Measurements from ENCODE around the gene RPS16.
A peak's percentile ranks its signal among the peaks of the same experiment; 100 is the strongest.

RPS16 gene

GRCh38 chr19:39407660-39408391 lies 27.9 kb downstream of the RPS16 start:
- DNase-seq (ENCODE audit: low spot score) = peak; percentile 53

- no peak for DNase-seq (ENCODE audit: low spot score)
Observed at GRCh38 chr19:39407410-39407659, 28.4 kb downstream of the RPS16 start.

GRCh38 chr19:39406656-39407409 lies 28.9 kb downstream of the RPS16 start, which contains the start of gene ZFP36:
Gene ZFP36 (plus strand): TSS chr19:39406847. CDS start chr19:39406905, 58 bp downstream.
- DNase-seq (ENCODE audit: low spot score) = peak; percentile 89

DNA sequence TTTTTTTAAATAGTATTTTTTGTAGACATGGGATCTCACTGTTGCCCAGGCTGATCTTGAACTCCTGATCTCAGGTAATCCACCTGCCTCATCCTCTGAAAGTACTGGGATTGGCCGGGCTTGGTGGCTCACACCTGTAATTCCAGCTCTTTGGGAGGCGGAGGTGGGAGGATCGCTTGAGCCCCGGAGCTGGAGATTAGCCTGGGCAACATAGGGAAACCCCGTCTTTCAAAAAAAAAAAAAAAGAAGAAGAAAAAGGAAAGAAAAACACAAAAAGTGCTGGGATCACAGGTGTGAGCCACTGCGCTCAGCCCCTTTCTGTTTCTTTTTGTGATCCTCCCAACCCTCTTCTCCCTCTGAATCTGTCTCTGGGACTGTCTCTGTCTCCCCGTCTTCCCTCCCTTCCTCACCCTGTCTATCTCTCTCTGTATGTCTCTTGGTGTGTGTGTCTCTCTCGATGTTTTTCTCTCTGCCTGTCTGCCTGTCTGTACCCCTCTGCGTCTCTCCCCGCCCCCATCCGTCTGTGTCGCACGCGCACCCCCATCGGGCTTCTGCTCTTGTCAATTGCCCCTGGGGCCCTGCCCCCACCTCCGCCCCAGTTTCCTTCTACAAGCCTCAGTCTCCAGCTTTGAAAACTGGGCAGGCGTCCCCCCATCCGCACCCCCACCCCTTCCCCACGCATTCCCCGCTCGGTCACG lies 29.6 kb downstream of the RPS16 start:
- no peak for DNase-seq (ENCODE audit: low spot score)

- DNase-seq (ENCODE audit: low spot score) = no peak
Observed at GRCh38 chr19:39405261-39405957, 30.3 kb downstream of the RPS16 start.

GRCh38 chr19:39403331-39404312 lies 32.1 kb downstream of the RPS16 start:
- peak; percentile 96 for DNase-seq (ENCODE audit: low spot score)

DNA sequence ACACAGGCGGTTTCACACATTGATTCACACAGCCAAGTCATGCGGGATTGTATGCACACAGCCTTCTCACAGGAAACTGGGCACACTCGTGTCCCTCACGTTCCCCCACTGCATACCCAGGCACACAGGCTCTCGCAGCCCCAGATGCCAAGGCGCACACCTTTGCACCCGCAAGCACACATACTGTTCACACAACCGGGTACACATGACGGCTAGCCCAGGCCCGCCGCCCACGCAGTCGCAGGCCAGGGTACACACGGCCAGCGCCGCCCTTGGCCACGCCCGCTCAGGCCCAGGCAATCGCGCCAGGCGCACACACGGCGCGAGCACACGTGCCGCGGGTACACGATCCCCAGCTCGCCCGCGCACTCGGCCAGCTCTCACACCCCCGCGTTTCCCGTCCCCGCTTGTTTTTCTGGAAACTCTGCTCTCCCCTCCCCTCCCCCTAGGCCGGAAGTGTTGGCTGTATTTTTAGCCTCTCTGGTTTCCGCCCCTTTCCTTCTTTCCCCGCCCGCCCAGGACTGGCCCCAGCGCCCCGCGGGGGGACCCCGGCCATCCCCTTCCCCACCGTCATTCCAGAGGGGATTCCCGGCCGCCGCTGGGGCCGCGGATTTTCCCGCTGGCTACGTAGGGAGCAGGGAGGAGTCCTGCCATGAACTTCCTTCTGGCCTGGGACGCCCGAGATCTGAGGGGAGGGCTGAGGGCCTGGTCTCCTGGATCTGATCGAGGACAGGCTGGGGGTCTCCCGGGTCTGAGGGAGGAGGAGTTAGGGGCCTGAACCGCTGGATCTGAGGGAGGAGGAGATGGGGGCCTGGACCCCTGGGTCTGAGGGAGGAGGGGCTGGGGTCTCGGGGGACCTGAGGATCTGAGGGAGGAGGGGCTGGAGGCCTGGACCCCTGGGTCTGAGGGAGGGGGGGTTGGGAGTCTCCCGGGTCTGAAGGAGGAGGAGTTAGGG lies 33.1 kb downstream of the RPS16 start:
- DNase-seq (ENCODE audit: low spot score) = peak; percentile 83

- peak; percentile 86 for DNase-seq (ENCODE audit: low spot score)
Observed at GRCh38 chr19:39401549-39402345, 34.0 kb downstream of the RPS16 start.

- DNase-seq (ENCODE audit: low spot score) = no peak
Observed at GRCh38 chr19:39401070-39401548, 34.6 kb downstream of the RPS16 start.

DNA sequence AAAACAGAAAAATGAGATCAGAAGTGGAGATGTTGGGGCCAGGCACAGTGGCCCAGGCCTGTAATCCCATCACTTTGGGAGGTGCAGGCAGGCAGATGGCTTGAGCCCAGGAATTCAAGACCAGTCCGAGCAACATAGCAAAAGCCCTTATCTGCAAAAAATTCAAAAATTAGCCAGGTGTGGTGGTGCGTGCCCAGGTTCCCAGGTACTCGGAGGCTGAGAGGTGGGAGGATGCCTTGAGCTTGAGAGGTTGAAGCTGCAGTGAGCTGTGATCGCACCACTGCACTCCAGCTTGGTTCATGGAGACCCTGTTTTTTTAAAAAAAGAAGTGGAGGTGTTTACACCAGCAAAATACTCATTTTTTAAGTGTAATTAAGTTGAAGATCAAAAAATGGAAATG lies 35.7 kb downstream of the RPS16 start:
- DNase-seq (ENCODE audit: low spot score) = no peak

DNA sequence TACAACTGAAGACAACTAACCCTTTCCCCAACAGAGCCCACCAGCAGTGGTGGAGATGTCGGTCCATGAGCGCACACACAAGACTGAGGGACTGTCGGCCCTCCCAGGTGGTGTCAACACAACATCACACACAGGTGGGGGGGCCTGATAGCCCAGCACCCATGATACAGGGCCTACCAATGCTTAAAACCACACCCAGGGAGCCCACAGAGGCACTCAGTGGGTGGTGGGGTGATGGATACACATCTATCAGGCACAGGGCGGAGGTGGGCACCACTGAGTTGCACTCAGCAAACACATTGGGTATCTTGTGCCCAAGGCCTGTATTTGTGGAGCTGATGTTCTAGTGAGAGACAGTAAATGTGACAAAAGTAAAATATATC lies 36.1 kb downstream of the RPS16 start:
- no peak for DNase-seq (ENCODE audit: low spot score)

DNA sequence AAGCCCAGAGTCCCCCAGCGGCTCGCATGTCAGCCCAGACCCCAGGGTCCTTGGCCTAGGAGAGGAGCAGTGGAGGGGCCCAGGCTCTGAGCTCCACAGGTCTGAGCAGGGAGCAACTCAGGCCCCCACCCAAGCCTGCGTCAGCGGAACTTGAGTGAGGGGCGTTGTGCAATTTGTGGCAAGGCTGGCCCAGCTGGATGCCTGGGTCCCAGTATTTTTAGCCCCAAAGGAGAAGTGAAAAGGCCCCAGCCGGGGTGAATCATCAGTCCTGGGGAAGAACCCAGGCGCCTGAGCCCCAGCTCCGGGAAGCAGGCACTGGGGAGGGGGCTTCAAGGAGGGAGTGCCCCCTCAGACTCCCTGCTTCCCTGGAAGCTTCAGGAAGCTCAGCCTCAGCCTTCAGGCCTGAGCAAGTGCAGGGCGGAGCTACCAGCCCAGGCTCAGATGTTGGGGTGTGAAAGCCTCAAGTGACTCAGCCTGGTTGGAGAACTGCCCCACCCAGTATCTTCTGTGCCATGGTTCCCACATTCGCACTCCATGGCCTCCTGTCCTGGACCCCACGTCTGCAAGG lies 37.4 kb downstream of the RPS16 start:
- DNase-seq (ENCODE audit: low spot score) = peak; percentile 61

DNA sequence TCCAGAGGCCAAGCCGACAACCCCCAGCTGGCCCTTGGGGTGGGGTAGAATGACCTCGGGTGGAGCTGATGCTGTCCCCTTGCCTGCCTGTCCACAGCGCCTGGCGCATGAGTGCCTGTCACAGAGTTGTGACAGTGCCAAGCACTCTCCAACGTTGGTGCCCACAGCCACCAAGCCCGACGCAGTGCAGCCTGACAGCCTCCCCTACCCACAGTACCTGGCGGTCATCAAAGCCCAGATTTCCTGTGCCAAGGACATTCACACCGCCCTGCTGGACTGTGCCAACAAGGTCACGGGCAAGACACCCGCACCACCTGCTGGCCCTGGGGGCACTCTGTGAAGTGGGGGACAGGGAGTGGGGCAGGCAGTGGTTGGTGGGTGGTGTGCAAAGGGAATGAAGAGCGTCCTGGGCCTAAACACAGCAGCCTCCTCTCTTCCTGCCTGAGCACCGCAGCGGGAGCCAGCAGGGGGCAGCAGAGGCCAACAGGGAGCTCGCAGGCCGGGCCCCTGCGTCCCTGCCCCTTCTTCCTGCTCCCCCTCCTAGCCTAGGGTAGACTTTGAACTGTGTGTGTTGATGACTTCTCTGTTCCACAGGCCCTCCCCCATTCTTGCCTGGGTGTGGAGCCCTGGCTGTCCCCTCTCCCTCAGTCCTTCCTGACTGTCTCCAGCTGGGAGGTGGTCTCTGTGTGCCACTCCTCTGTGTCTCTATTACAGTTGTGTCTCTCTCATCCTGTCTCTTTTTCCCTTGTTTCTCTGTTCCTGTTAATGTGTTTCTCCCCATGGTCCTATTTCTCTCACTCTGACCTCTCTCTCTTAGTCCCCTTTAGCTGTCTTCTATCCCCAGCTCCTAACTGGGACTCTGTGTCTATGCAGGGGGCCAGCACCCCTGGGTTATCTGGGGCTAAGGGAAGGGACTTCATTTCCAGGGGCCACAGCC lies 38.1 kb downstream of the RPS16 start:
- DNase-seq (ENCODE audit: low spot score) = peak; percentile 85

DNA sequence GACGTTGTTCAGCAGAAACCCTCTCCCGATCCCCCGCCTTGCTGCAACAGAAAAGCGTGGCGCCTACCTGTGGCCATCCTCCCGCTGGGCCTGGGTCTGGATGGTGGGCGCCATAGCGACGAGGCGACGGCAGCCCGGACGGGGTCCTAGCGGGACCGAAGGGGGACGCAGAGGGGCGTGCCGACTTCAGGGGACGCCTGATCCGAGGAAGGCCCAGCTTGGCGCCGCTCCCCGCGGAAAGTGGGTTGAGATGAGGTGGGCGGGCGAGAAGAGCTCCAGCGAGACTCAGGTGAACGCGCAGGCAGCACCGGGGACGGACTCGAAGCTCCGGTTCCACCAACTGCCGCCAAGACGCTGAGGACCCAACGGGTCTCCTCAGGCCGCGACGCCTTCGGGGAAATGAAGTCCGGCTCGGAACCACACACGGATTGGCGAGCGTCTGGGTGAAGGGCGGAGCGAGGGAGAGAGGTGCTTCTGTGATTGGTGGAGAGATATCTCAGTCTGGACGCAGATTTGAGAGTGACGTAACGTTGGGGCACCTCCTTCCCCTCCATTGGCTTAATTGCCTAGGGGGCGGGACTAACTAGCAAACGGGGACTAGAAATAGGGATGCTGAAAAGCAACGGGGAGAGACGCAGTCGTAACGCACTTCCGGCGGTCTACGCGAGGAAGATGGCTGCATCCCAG lies 44.9 kb downstream of the RPS16 start, which contains the start of the genes MED29 and PAF1:
Gene MED29 (plus strand): TSS at position 628 of the 687 bp plus-strand sequence. CDS start 45 bp downstream, at position 673.
Gene PAF1 (minus strand): TSS at position 356 of the 687 bp plus-strand sequence. CDS start 242 bp downstream, at position 114.
- peak; percentile 100 for DNase-seq (ENCODE audit: low spot score)

DNA sequence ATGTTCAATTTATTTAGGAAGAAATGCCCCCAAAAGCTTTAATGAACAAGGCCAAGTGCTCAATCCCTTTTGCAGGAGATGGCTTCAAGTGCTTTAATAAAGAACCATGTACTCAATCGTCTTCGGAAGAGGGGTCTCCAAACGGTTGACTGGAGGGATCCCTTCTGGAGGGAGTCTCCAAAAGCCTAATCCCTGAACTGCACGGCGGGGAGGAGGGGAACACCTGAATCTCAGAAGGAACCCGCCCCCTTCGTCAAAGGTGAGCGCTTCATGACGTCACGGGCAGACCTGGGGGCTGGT lies 45.3 kb downstream of the RPS16 start:
- no peak for DNase-seq (ENCODE audit: low spot score)

DNA sequence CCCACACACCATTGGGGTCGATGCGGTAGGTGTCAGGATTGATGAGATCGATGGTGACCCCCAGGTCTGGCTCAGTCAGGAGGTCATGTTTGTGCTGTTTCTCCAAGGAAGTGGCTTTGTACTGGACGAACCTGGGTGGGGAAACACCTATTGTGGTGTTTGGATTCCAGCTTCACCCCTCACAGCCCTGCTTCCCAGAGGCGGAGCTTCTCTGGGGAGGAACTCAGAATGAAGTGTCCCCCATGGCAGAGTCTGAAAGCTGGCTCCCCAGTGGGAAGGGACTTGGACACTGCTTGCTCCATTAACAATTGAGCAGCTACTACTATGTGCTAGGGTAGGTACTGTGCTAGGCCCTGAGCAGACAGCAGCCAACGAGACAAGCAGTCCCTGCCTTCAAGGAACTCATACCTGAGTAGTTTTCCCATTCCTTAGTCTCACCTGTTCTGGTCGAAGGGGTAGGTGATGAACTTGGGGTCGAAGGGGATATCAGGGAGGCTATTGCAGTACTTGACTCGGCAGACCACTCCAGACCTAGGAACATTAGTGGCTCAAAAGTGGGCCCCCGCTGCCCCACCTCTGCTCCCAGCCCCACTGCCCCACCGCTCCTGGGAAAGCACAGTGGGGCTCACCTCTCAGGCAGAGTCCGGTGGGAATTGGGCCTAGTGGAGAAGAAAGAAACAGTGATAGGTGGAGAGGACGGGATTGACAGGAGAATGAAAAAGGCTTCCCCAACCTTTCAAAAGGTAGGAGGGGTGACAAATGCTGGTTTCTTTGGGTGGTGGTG lies 45.9 kb downstream of the RPS16 start:
- no peak for DNase-seq (ENCODE audit: low spot score)

Data from kidney tubule cell (primary cell).